ENCODE results near the gene CFAP90. TPM values are rescaled to one million over a fixed set of nuclear protein-coding genes. Genes with fewer than 3 reads are reported as not detected.

Gene CFAP90
- total and polyA plus RNA-seq, 2 of the 8 experiments (the other 6 are each of a cell fraction or from before 2014, with no cell fraction given): 0.39 to 0.92 TPM

- no peak overlapping the region for H2AFZ ChIP-seq (ENCODE audit: low read length)
- no peak for FAIRE-seq
- no peaks in the 10 kb centered on the region for H3K9me3 ChIP-seq (ENCODE audit: insufficient read depth in 2 of 2, low read depth in 1 of 2, low read length in 1 of 2)
- H2BK5ac ChIP-seq (ENCODE audit: low read depth, low read length): no peak overlapping the region
- no peaks in the 10 kb centered on the region for H3K27me3 ChIP-seq (replicated peaks in 1 of 4; ENCODE audit: control insufficient read depth in 3 of 4, extremely low read depth in 1 of 4, insufficient read depth in 3 of 4, low read length in 3 of 4)
- H2BK15ac ChIP-seq (ENCODE audit: low read length): no peak overlapping the region
- no peak overlapping the region for H3K4me3 ChIP-seq (ENCODE audit: extremely low read depth in 1 of 4, insufficient read depth in 2 of 4, low read depth in 3 of 4, low read length in 4 of 4)
- H4K5ac ChIP-seq (ENCODE audit: insufficient read length, low read depth, low read length): no peak overlapping the region
- DNase-seq (ENCODE audit: low read depth in 1 of 2, low spot score in 2 of 2): no peak
- ChIA-PET POLR2A (ENCODE audit: partially characterized antibody) (no interaction called here), CTCF (ENCODE audit: partially characterized antibody) (interaction anchor here (0.6 to 3.0 kb wide), 4 partner anchors 9 to 1047 kb away, joined by 4 to 14 read pairs (median 4); no protein-coding TSS in a partner anchor)
- WGBS, 2 experiments (ENCODE audit: extremely low coverage in 1 of 2, insufficient coverage in 1 of 2, insufficient read length in 1 of 2, insufficient replicate concordance in 2 of 2, low coverage in 1 of 2, low lambda C conversion rate in 2 of 2, missing lambda C conversion rate in 1 of 2): 84% methylated on average over 3 of the region's 3 CpGs; no CpG with 5 or more reads in 1 of the 2 experiments
- no peak overlapping the region for H4K91ac ChIP-seq (replicated peaks; ENCODE audit: insufficient read length, low read length)
- peaks cover 0 to 4% (median 0%) of the 10 kb centered on the region in 4 experiments; a peak in 2 of 7 replicates for H3K4me1 ChIP-seq (replicated peaks in 1 of 4; ENCODE audit: control insufficient read depth in 3 of 4, insufficient read depth in 4 of 4, low read length in 3 of 4)
- H4K20me1 ChIP-seq (replicated peaks in 1 of 2; ENCODE audit: control insufficient read depth in 1 of 2, insufficient read depth in 2 of 2, low read length in 2 of 2): peaks cover 5 to 13% of the 10 kb centered on the region in 2 experiments
- H3K18ac ChIP-seq (ENCODE audit: extremely low read depth, low read length): no peak overlapping the region
- no peak overlapping the region for H4K8ac ChIP-seq (ENCODE audit: extremely low read depth, insufficient read depth, low read length)
- H3K79me1 ChIP-seq (ENCODE audit: low read depth, low read length): peaks cover 3% of the 10 kb centered on the region; the same call in 1 of the 2 replicates
- H3K9ac ChIP-seq (replicated peaks in 1 of 4; ENCODE audit: extremely low read depth in 1 of 4, low read depth in 3 of 4, low read length in 3 of 4): no peak overlapping the region
- no peak overlapping the region for H3K56ac ChIP-seq (replicated peaks; ENCODE audit: insufficient read length, low read depth, low read length)
- H2BK20ac ChIP-seq (ENCODE audit: low read length): no peak overlapping the region
- no peak overlapping the region for H3K4ac ChIP-seq (replicated peaks; ENCODE audit: insufficient read length, low read depth, low read length)
- H3K36me3 ChIP-seq (ENCODE audit: control insufficient read depth in 2 of 4, insufficient read depth in 4 of 4, low read length in 3 of 4): peaks cover 0 to 17% (median 2%) of the 10 kb centered on the region in 4 experiments; a peak in 3 of 8 replicates
- TF ChIP-seq SP1 (IDR thresholded peaks at IDR 0.05; ENCODE audit: low read depth, low read length) (no peak), HDAC6 (IDR thresholded peaks at IDR 0.05; ENCODE audit: low read depth, low read length) (no peak), USF2 (IDR thresholded peaks at IDR 0.05; ENCODE audit: low read length) (no peak), EZH2 (IDR thresholded peaks at IDR 0.05; ENCODE audit: low read depth, low read length, severe bottlenecking) (no peak), RAD21 (IDR thresholded peaks at IDR 0.05 in 1 of 2, conservative IDR thresholded peaks at IDR 0.05 in 1 of 2; ENCODE audit: low read depth in 2 of 2, low read length in 2 of 2) (no peak), NANOG (IDR thresholded peaks at IDR 0.05; ENCODE audit: insufficient read depth, low read depth, low read length, poor library complexity, severe bottlenecking) (no peak), ZNF274 (IDR thresholded peaks at IDR 0.05; ENCODE audit: borderline replicate concordance, extremely low read depth, low read length) (no peak), BACH1 (IDR thresholded peaks at IDR 0.05; ENCODE audit: low read length) (no peak), SP2 (IDR thresholded peaks at IDR 0.05; ENCODE audit: low read length) (no peak)
- H3K14ac ChIP-seq (ENCODE audit: insufficient read length): no peak overlapping the region
- H2BK120ac ChIP-seq (replicated peaks; ENCODE audit: low read depth, low read length): no peak overlapping the region
- no peak overlapping the region for H2BK12ac ChIP-seq (ENCODE audit: low read depth, low read length)
- no peak overlapping the region for H2AK5ac ChIP-seq (ENCODE audit: low read depth, low read length)
- peaks cover 15 to 38% of the 10 kb centered on the region in 2 experiments for H3K79me2 ChIP-seq (ENCODE audit: control insufficient read depth in 1 of 2, insufficient read depth in 2 of 2, low read length in 2 of 2)
- H3K23ac ChIP-seq (ENCODE audit: insufficient read length): no peak overlapping the region
- H3K27ac ChIP-seq (ENCODE audit: low read depth, low read length): no peak overlapping the region
- H3K4me2 ChIP-seq (ENCODE audit: insufficient read depth in 1 of 2, low read depth in 2 of 2, low read length in 2 of 2): no peak overlapping the region; a peak in 1 of 4 replicates
- peaks cover 7% of the 10 kb centered on the region for H3K23me2 ChIP-seq (ENCODE audit: low read depth, low read length)
Observed at GRCh38 chr5:7867260-7867659, 16.3 kb upstream of the CFAP90 start.
